Activated CD8-positive, alpha-beta memory T cell treated with anti-CD3 and anti-CD28 coated beads, Interleukin-2, amount 50 U/mL, for 48 hours (primary cell): ENCODE data around the gene IKZF5.

Experiments
- DNase-seq: peaks from one replicate; pipeline ENCODE4 v3.0.0-alpha.2; 2020

IKZF5 gene

GRCh38 chr10:123014772-123015171 is 6.2 kb upstream of the IKZF5 start:
- DNase-seq = no peak

GRCh38 chr10:123013456-123014419 is 5.1 kb upstream of the IKZF5 start:
- no peak for DNase-seq

GRCh38 chr10:123011987-123012386 is 3.4 kb upstream of the IKZF5 start:
- DNase-seq = no peak

- peak; percentile 58 for DNase-seq
Measured at GRCh38 chr10:123009105-123009820, 668 bp upstream of the IKZF5 start.

- DNase-seq = peak; percentile 59
Measured at GRCh38 chr10:123007558-123008354, 839 bp downstream of the IKZF5 start.

GRCh38 chr10:123004298-123004697 is 4.3 kb downstream of the IKZF5 start:
- DNase-seq = no peak

GRCh38 chr10:123001370-123001769 is 7.2 kb downstream of the IKZF5 start:
- no peak for DNase-seq

- DNase-seq = no peak
Measured at GRCh38 chr10:123000155-123000554, 8.4 kb downstream of the IKZF5 start.

- no peak for DNase-seq
Measured at GRCh38 chr10:122999347-122999746, 9.2 kb downstream of the IKZF5 start.

- no peak for DNase-seq
Measured at GRCh38 chr10:122998934-122999333, 9.7 kb downstream of the IKZF5 start.

- no peak for DNase-seq
Measured at GRCh38 chr10:122998360-122998917, 10.2 kb downstream of the IKZF5 start.

GRCh38 chr10:122997864-122998263 is 10.7 kb downstream of the IKZF5 start:
- DNase-seq = no peak

- no peak for DNase-seq
Measured at GRCh38 chr10:122995936-122996335, 12.7 kb downstream of the IKZF5 start.

- no peak for DNase-seq
Measured at GRCh38 chr10:122993797-122994336, 14.7 kb downstream of the IKZF5 start.

GRCh38 chr10:122992031-122992585 is 16.5 kb downstream of the IKZF5 start:
- no peak for DNase-seq

GRCh38 chr10:122990278-122990677 is 18.3 kb downstream of the IKZF5 start:
- no peak for DNase-seq

GRCh38 chr10:122988501-122988900 is 20.1 kb downstream of the IKZF5 start:
- no peak for DNase-seq

- DNase-seq = no peak
Measured at GRCh38 chr10:122986335-122986734, 22.3 kb downstream of the IKZF5 start.

- no peak for DNase-seq
Measured at GRCh38 chr10:122984708-122985107, 23.9 kb downstream of the IKZF5 start.

- no peak for DNase-seq
Measured at GRCh38 chr10:122983898-122984297, 24.7 kb downstream of the IKZF5 start.

- DNase-seq = no peak
Measured at GRCh38 chr10:122981066-122981464, 27.5 kb downstream of the IKZF5 start.
